Activated CD4-positive, alpha-beta T cell treated with anti-CD3 and anti-CD28 coated beads for 1 hour (primary cell): ENCODE data around the gene SLC51A.
"Not testable (repeated sequence)": the region's sequence is repeated elsewhere in the genome, so short reads cannot be mapped to it uniquely, and the experiment has no call there.

Experiments
- DNase-seq: peaks from one replicate; pipeline ENCODE4 v3.0.0-alpha.2; 2020

The SLC51A gene

DNA sequence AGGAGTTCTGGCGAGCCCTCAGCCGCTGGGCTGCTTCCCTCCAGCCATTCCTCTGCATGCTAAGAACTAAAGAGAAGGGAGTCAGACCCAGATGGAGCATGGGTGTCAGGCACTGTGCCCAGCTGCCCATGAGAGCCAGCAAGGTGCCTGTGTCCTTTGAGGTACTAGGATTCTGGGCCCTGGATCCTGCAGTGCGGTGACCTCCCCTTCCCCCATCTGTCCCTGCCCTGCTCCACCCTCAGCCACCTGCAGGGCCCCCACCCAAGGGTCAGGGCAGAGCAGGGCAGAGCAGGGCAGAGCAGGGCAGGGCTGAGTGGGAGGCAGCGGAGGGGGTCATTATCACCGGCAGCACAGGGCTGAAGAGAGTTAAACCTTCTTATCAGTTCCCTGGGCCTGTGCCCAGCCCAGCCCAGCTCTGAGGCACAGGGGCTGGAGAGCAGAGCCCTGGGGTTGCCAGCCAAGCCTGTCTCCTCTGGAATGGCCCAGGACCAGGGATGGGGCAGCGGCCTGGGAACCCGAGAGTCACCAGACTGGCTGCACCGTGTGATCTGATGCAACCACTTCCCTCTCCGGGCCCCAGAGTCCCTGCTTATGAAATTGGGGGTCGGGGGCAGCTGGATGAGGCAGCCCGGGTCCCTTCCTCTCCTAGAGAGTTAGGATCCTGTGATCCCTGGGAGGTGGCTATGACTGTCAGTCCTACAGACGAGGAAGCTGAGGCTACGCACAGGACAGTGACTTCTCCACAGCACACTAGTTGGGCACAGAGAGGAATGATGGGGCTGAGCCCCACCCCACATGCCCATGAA, 22.4 kb upstream of the SLC51A start:
- DNase-seq: no peak

DNA sequence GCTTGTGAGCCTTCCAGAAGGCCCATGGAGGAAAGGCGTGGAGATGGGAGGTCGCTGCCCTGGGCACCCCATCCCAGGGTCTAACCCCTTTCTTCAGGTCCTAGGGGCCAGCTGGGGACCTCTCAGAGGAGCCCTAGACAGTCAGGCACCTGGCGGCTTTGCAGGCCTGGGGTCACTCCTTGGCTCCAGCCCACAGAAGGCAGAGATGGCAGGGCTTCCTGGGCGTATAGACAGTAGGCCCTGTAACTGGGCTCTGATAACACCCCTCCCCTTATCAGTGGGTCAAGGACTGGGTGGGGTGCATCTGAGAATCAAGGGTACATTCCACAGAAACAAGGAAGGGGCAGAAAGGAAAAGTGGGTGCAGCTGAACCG, 21.8 kb upstream of the SLC51A start:
- DNase-seq: no peak

- no peak for DNase-seq
Measured at GRCh38 chr3:196195664-196196265, 20.6 kb upstream of the SLC51A start.

DNA sequence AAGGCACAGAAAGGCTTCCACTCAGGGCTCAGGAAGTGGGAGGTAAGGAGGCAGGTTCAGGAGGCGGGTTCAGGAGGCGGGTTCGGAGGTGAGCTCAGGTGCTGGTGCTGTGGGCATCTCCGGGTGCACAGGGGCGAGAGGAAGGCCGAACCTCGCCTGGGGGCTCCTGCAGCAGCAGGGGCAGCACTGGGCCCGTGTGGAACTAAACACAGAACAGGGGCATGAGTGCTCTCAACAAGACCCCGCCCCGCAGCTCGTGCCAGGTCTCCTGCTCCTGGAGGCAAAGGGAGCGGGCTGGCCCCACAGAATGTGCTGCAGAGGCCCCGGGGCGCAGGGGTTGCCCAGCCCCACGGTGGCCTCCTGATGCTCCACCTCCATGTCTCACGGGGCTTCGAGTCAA, 18.8 kb upstream of the SLC51A start:
- no peak for DNase-seq

GRCh38 chr3:196198081-196198675, 18.2 kb upstream of the SLC51A start:
- DNase-seq: no peak

- no peak for DNase-seq
Measured at GRCh38 chr3:196198771-196199753, 17.3 kb upstream of the SLC51A start.

DNA sequence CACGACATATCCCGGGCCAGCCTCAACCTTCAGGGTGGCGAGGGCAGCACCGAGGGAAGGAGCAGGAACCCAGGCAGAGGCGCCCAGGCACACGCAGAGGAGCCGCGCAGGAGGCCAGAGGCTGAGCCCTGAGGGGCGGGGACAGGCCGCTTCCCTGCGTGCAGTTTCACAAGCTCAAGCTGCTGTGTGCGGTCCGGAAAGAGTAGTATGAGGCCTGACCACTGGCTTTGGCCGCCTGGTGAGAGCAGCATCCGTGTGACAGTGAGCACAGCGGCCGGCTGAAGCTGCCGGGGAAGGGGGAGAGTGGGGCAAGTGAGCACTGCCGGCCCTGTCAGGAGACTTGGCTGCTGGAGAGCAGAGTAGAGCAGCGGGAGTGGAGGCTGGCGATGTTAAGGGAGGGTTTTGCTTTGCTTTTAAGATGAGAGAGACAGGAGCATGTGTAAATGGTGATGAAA, 13.8 kb upstream of the SLC51A start:
- no peak for DNase-seq

DNA sequence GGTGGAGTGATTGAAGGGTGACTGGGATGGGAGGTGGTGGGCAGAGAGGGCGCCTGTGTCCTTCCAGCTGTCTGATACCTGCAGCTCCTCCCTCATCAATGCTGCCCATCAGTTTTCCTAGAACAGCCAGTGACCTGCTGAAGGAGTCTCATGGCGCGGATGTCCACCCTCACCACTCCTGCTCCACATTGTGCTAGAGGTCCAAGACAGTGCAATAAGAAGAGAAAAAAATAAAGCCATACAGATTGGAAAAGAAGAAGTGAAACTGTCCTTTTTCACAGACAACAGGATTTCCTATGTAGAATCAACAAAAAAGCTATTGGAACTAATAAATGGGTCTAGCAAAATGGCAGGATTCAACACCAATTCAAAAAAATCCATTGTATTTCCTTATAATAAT, 12.5 kb upstream of the SLC51A start:
- DNase-seq: no peak

- DNase-seq: not testable (repeated sequence)
Measured at GRCh38 chr3:196205442-196206205, 10.7 kb upstream of the SLC51A start.

GRCh38 chr3:196207159-196207832, 9.0 kb upstream of the SLC51A start:
- DNase-seq: no peak

DNA sequence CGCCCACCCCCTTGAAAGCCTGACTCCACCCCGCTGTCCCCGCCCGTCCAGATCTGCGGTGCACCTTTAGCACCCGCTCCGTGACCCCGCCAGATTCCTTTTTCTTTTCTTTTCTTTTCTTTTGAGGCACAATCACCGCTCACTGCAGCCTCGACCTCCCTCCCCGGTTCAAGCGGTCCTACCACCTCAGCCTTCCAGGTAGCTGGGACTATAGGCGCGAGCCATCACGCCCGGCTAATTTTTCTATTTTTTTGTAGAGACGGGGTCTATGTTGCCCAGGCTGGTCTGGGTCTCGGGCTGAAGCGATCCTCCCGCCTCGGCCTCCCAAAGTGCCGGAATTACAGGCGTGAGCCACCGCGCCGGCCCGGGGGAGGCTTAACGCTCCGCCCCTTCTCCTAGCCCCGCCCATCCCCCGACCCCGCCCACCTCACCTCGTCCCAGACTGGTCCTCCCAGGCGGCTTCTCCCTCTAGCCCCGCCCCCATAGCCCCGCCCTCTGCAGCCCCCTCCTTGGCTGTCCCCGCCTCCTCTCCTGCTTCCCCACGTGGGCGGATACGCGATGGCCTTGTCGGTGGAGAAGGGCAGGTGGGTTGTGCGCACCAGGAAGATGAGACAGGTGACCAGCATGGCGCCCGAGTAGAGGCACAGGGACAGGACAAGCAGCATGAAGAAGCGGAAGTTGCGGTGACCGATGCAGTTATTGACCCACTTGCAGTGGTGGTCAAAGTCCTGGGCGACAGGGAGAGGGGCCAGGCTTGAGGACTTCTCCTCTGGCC, 8.3 kb upstream of the SLC51A start:
- DNase-seq: peak; percentile 35

GRCh38 chr3:196208942-196209695, 7.2 kb upstream of the SLC51A start:
- DNase-seq: no peak

DNA sequence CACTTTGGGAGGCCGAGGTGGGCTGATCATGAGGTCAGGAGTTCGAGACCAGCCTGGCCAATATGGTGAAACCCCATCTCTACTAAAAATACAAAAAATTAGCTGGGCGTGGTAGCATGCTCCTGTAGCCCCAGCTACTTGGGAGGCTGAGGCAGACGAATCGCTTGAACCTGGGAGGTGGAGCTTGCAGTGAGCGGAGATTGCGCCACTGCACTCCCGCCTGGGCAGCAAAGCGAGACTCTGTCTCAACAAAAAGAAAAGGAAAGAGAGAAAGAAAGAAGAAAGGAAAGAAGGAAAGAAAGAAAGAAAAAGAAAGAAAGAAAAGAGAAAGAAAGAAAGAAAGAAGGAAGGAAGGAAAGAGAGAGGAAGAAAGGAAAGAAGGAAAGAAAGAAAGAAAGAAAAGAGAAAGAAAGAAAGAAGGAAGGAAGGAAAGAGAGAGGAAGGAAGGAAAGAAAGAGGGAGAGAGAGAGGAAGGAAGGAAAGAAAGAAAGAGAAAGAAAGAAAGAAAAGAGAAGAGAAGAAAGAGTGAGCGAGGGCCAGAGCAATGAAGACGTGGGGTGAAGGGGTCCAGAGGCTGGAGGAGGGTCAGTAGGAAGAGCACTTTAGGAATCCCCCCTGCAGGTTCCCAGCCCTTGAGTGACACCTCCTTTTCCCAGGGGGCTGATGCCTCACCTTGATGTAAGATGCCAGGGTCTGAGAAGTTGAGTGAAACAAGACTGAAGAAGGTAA, 6.2 kb upstream of the SLC51A start:
- not testable (repeated sequence) for DNase-seq

DNA sequence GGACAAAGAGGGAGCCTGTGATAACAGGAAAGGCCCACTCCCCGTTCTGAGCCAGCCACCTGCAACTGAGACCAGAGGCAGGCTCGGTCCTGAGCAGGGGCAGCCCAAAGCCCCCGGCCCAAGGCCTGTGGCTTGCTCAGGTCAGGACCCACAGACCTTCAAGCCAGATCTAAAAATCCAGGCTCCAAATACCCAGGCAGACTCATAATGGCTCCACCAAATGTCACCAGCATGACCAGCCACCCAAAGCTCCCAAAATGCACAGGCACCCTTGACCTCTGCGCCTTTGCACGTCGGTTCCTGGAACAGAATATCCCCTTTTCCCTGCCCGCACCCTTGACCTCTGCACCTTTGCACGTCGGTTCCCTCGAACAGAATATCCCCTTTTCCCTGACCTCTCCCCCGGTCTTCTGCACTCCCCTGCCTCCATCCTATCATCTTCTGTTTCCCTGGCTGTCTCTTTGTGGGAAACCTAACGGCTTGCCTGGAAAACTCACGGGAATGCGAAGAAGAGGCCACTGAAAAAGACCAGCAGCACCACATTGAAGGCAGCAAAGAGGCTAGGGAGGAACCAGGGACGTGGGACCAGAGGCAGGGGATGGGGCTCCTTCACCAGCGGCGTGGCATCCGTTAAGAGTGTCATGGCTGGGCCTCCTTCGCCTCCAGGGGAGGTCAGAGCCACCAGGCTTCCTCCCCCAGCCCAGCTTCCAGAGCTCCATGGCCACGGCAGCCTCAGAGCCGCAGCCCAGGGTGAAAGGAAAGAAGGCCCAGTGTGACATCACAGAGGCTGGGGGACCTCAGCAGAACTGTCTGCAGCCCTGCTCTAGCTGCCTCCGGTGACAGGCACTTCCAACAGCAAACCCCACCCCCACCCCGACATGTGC, 5.4 kb upstream of the SLC51A start, which contains the start of gene ZDHHC19:
Gene ZDHHC19 (minus strand): TSS at position 728 of the 884 bp plus-strand sequence. CDS start 85 bp downstream, at position 643.
- DNase-seq: no peak

- no peak for DNase-seq
Measured at GRCh38 chr3:196214783-196215441, 1.4 kb upstream of the SLC51A start.

GRCh38 chr3:196215493-196216020, 777 bp upstream of the SLC51A start:
- DNase-seq: no peak

GRCh38 chr3:196216681-196217211, 412 bp downstream of the SLC51A start:
- DNase-seq: no peak
